IPS-20b (cell line): ENCODE results near the gene TSPYL2.

Experiments used
- H3K27ac ChIP-seq: one replicate; pipeline ENCODE4 v1.5.1; 2013; ENCODE audit warnings: low read length
- H3K27me3 ChIP-seq: 2 replicates; pipeline ENCODE4 v1.6.1; 2013; ENCODE audit warnings: mild to moderate bottlenecking, low read length, inconsistent platforms; ENCODE audit not compliant: insufficient read depth
- H3K36me3 ChIP-seq: 2 replicates; pipeline ENCODE4 v1.6.1; 2013; ENCODE audit warnings: low read depth, mild to moderate bottlenecking, inconsistent platforms, low read length, moderate library complexity; ENCODE audit not compliant: insufficient read depth
- H3K4me1 ChIP-seq: 2 replicates; pipeline ENCODE4 v1.6.1; 2013; ENCODE audit warnings: mild to moderate bottlenecking, control low read depth, inconsistent platforms, low read length, moderate library complexity; ENCODE audit not compliant: insufficient read depth
- H3K4me3 ChIP-seq: 2 replicates; pipeline ENCODE4 v1.5.1; 2013; ENCODE audit warnings: mild to moderate bottlenecking, low read length, inconsistent platforms
- H3K9ac ChIP-seq: 2 replicates; pipeline ENCODE4 v1.6.1; 2013; ENCODE audit warnings: low read depth, mild to moderate bottlenecking, inconsistent platforms, low read length, moderate library complexity
- H3K9me3 ChIP-seq: 2 replicates; pipeline ENCODE4 v1.6.1; 2013; ENCODE audit warnings: mild to moderate bottlenecking, low read depth, low read length, inconsistent platforms; ENCODE audit not compliant: insufficient read depth

TSPYL2 gene

DNA sequence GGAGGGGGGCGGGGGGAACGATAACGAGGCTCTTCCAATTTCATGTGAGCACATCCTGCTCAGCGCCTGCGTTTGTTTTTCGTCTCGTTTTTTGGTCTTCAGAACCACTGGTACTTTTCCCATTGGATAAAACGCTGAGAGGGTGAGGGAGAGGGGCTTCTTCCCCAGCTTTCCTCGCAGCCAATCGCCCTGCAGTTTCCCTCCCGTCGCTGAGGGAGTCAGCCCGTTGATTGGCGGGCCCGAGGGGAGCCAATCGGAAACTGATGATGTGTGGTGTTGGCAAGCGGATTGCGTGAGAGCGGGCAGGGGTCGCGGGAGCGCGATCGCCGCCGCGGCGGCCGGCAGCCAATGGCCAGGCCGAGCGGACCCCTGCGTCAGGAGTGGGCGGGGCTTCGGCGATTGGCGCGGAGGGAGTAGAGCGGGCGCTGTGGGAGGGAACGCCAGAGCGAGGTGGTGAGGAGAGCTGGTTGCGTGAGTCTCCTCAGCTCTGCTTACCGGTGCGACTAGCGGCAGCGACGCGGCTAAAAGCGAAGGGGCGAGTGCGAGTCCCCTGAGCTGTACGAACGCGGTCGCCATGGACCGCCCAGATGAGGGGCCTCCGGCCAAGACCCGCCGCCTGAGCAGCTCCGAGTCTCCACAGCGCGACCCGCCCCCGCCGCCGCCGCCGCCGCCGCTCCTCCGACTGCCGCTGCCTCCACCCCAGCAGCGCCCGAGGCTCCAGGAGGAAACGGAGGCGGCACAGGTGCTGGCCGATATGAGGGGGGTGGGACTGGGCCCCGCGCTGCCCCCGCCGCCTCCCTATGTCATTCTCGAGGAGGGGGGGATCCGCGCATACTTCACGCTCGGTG is at the start of gene TSPYL2:
Gene TSPYL2 (plus strand): TSS at position 443 of the 848 bp plus-strand sequence. CDS start 132 bp downstream, at position 575.
- no peaks in the 10 kb centered on the region; the same call in 1 of the 2 replicates for H3K27me3 ChIP-seq
- peak within 1 kb of the TSS; percentile 77 for H3K4me3 ChIP-seq
- H3K9ac ChIP-seq: peak within 1 kb of the TSS; percentile 65; the same call in 1 of the 2 replicates
- H3K36me3 ChIP-seq: peaks cover 28% of the 10 kb centered on the region
- no peak within 1 kb of the TSS for H3K27ac ChIP-seq
- no peaks in the 10 kb centered on the region for H3K9me3 ChIP-seq
- peaks cover 2% of the 10 kb centered on the region; the same call in 1 of the 2 replicates for H3K4me1 ChIP-seq

GRCh38 chrX:53036149-53036548 is 46.0 kb upstream of the TSPYL2 start:
- no peak overlapping the region for H3K9ac ChIP-seq
- H3K4me1 ChIP-seq: peaks cover 4% of the 10 kb centered on the region; the same call in 1 of the 2 replicates
- no peaks in the 10 kb centered on the region for H3K27me3 ChIP-seq
- H3K36me3 ChIP-seq: no peaks in the 10 kb centered on the region
- no peaks in the 10 kb centered on the region for H3K9me3 ChIP-seq
- no peak overlapping the region for H3K4me3 ChIP-seq
- no peak overlapping the region for H3K27ac ChIP-seq

DNA sequence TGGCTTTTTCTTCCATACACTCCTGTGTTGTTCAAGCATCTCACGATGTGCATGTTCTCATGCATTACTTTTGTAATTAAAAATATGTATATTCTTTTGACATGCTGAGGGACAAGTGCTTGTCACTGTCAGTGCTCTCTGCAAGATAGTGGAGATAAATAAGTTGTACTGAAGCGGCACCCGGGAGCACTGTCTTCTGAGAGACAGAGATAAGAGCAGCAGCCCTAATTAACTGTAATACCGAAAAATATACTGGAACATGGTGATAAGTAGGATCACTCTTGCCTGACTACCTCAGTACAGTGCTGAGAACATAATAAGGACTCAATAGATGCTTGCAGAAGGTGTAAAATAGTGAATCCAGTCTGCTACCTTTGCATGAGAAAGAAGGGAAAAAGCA is 42.9 kb upstream of the TSPYL2 start:
- H3K27me3 ChIP-seq: no peaks in the 10 kb centered on the region
- H3K27ac ChIP-seq: no peak overlapping the region
- no peak overlapping the region for H3K9ac ChIP-seq
- H3K4me3 ChIP-seq: no peak overlapping the region
- no peaks in the 10 kb centered on the region for H3K4me1 ChIP-seq
- no peaks in the 10 kb centered on the region for H3K9me3 ChIP-seq
- H3K36me3 ChIP-seq: no peaks in the 10 kb centered on the region

- Histone ChIP-seq H3K9ac (no peak overlapping the region), H3K4me1 (no peaks in the 10 kb centered on the region), H3K9me3 (no peaks in the 10 kb centered on the region), H3K27me3 (no peaks in the 10 kb centered on the region), H3K27ac (no peak overlapping the region), H3K36me3 (no peaks in the 10 kb centered on the region), H3K4me3 (no peak overlapping the region)
These were observed 37.2 kb upstream of the TSPYL2 start for GRCh38 chrX:53044995-53045394.

GRCh38 chrX:53047228-53047627 is 34.9 kb upstream of the TSPYL2 start:
- no peak overlapping the region for H3K27ac ChIP-seq
- H3K4me3 ChIP-seq: no peak overlapping the region
- H3K36me3 ChIP-seq: no peaks in the 10 kb centered on the region
- no peak overlapping the region for H3K9ac ChIP-seq
- no peaks in the 10 kb centered on the region for H3K4me1 ChIP-seq
- no peaks in the 10 kb centered on the region for H3K27me3 ChIP-seq
- H3K9me3 ChIP-seq: no peaks in the 10 kb centered on the region

DNA sequence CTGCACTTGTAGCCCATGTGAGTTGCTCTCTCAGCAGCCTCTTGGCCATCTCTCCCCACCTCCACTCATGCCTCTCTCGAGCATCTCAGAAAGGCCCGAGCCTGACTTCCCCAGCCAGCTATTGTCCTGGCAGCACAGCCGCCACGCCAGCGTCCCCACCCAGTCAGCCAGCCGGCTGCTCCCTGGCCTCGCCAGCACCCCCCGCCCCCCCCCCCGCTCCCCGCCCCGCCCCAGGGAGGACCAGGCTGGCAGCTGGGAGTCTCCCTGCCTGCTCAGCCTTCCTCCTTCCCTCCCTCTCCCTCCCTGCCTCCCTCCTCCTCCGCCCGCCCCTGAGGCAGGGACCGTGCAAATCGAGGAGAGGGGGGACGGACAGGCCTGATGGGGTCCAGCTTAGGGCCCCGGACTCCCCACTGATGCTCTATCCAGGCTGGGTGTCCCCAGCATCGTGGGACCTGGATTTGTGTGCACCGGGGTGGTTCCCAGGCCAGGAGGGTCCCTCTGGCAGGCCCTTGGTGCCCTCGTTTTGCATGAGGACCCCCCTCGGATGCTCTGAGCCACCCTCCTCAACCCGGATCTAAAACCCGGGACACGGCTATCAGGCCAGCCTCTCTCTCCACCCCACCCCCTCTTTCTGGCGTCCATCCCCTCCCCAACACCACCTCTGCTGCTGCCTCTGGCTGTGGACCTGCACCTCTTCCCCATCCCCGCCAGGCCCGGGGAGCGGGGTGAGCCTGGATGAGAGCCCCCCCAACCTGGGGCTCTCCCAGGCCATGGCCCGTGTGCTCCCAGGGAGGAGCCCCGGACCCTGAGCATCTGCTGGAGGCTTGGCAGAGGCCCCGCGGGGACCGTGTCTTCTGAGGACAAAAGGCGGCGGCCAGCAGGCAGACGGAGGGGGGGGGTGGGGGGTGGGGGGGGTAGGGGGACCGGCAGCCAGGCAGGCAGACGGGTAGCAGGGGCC is 33.7 kb upstream of the TSPYL2 start, which contains the start of gene GPR173:
Gene GPR173 (plus strand): TSS at position 621 of the 958 bp plus-strand sequence. CDS start 27,833 bp downstream, outside the sequence.
- Histone ChIP-seq H3K36me3 (no peaks in the 10 kb centered on the region), H3K9ac (peak within 1 kb of the TSS; percentile 90), H3K4me1 (no peaks in the 10 kb centered on the region), H3K4me3 (peak within 1 kb of the TSS; percentile 72), H3K9me3 (no peaks in the 10 kb centered on the region), H3K27ac (no peak within 1 kb of the TSS), H3K27me3 (no peaks in the 10 kb centered on the region)

GRCh38 chrX:53049127-53049517 is 33.0 kb upstream of the TSPYL2 start:
- Histone ChIP-seq H3K36me3 (no peaks in the 10 kb centered on the region), H3K9ac (peak overlapping the region; percentile 51; the same call in 1 of the 2 replicates), H3K9me3 (no peaks in the 10 kb centered on the region), H3K4me1 (no peaks in the 10 kb centered on the region), H3K4me3 (peak overlapping the region; percentile 72), H3K27me3 (no peaks in the 10 kb centered on the region), H3K27ac (no peak overlapping the region)

GRCh38 chrX:53050841-53051240 is 31.3 kb upstream of the TSPYL2 start:
- Histone ChIP-seq H3K9me3 (no peaks in the 10 kb centered on the region), H3K4me1 (no peaks in the 10 kb centered on the region), H3K9ac (no peak overlapping the region), H3K27me3 (no peaks in the 10 kb centered on the region), H3K27ac (no peak overlapping the region), H3K36me3 (no peaks in the 10 kb centered on the region), H3K4me3 (no peak overlapping the region)

- Histone ChIP-seq H3K36me3 (no peaks in the 10 kb centered on the region), H3K27ac (no peak overlapping the region), H3K4me1 (no peaks in the 10 kb centered on the region), H3K27me3 (no peaks in the 10 kb centered on the region), H3K4me3 (no peak overlapping the region), H3K9me3 (no peaks in the 10 kb centered on the region), H3K9ac (no peak overlapping the region)
These were observed 26.8 kb upstream of the TSPYL2 start for GRCh38 chrX:53055244-53055849.

GRCh38 chrX:53056292-53056691 is 25.9 kb upstream of the TSPYL2 start:
- Histone ChIP-seq H3K36me3 (no peaks in the 10 kb centered on the region), H3K27me3 (no peaks in the 10 kb centered on the region), H3K4me1 (no peaks in the 10 kb centered on the region), H3K27ac (no peak overlapping the region), H3K4me3 (no peak overlapping the region), H3K9me3 (no peaks in the 10 kb centered on the region), H3K9ac (no peak overlapping the region)

GRCh38 chrX:53065104-53065503 is 17.1 kb upstream of the TSPYL2 start:
- Histone ChIP-seq H3K9ac (no peak overlapping the region), H3K27me3 (no peaks in the 10 kb centered on the region), H3K9me3 (no peaks in the 10 kb centered on the region), H3K4me1 (no peaks in the 10 kb centered on the region), H3K36me3 (no peaks in the 10 kb centered on the region), H3K4me3 (no peak overlapping the region), H3K27ac (no peak overlapping the region)
